GM12873 (cell line): ENCODE results near the gene CDHR5.

Experiments used
- CTCF ChIP-seq: IDR thresholded peaks from 2 replicates; pipeline ENCODE4 v1.5.1; 2012; ENCODE audit warnings: low read depth, mild to moderate bottlenecking, moderate library complexity, low read length, control low read depth; ENCODE audit not compliant: insufficient read depth; ENCODE audit errors: missing control alignments

Gene CDHR5

GRCh38 chr11:635945-636510 is 11.3 kb upstream of the CDHR5 start:
- no peak for TF ChIP-seq CTCF

GRCh38 chr11:630871-631270 is 6.1 kb upstream of the CDHR5 start:
- no peak for TF ChIP-seq CTCF

- peak; percentile 10 for TF ChIP-seq CTCF
These were observed 4.5 kb upstream of the CDHR5 start for GRCh38 chr11:629237-629583.

GRCh38 chr11:628056-628455 is 3.3 kb upstream of the CDHR5 start:
- TF ChIP-seq CTCF = no peak

- TF ChIP-seq CTCF = no peak
These were observed 2.5 kb upstream of the CDHR5 start for GRCh38 chr11:627308-627576.

- TF ChIP-seq CTCF = no peak
These were observed 1.9 kb upstream of the CDHR5 start, which contains the start of gene SCT for GRCh38 chr11:626475-627307. Gene SCT (minus strand): TSS chr11:627181. CDS start chr11:627143, 38 bp downstream.

GRCh38 chr11:625636-626268 is 997 bp upstream of the CDHR5 start:
- TF ChIP-seq CTCF = no peak
